HEK293 (cell line): ENCODE results near the gene RGMA.

ENCODE experiments used
- CTCF ChIA-PET: fragments of 350-600 bp; formaldehyde crosslinking; extraction: SDS; loops from one replicate; lab custom pipeline; 2021; ENCODE audit warnings: antibody characterized with exemption; lab: Yijun Ruan, JAX
- POLR2A ChIA-PET: fragments of 300-600 bp; formaldehyde crosslinking; extraction: SDS; loops from one replicate; lab custom pipeline; 2020; ENCODE audit warnings: antibody characterized with exemption, inconsistent platforms; lab: Yijun Ruan, JAX
- H3K27ac ChIP-seq: fragments of 200-500 bp; sonication (Bioruptor generic); 2 replicates; pipeline ENCODE4 v1.5.1; 2014; ENCODE audit warnings: low read depth, low read length, control low read depth, inconsistent platforms; ENCODE audit errors: extremely low read depth
- H3K36me3 ChIP-seq, 2 experiments: fragments of 200-500 bp in 1 of 2; sonication (Bioruptor generic) in 1 of 2; 1 replicate in 1 of 2; 2 replicates in 1 of 2; pipeline ENCODE4 v1.5.1; 2014 to 2017; ENCODE audit warnings: inconsistent platforms in 2 of 2, low read length in 2 of 2; ENCODE audit not compliant: control insufficient read depth in 2 of 2, insufficient read depth in 1 of 2
- H3K4me1 ChIP-seq: fragments of 200-500 bp; sonication (Bioruptor generic); 2 replicates; pipeline ENCODE4 v1.5.1; 2014; ENCODE audit warnings: mild to moderate bottlenecking, low read length, inconsistent platforms; ENCODE audit not compliant: control insufficient read depth, insufficient read depth
- H3K4me3 ChIP-seq: 2 replicates; pipeline ENCODE4 v1.5.1; 2011; ENCODE audit warnings: low read depth, mild to moderate bottlenecking, control low read depth, low read length, moderate library complexity
- H3K9me3 ChIP-seq: fragments of 200-500 bp; sonication (Bioruptor generic); 2 replicates; pipeline ENCODE4 v1.5.1; 2014; ENCODE audit warnings: low read depth, low read length, inconsistent platforms; ENCODE audit not compliant: control insufficient read depth, insufficient read depth
- KLF9 ChIP-seq: fragments of 450-650 bp; formaldehyde crosslinking; IDR thresholded peaks from 2 replicates; pipeline ENCODE4 v1.5.1; 2016; ENCODE audit warnings: missing biosample characterization, missing genetic modification characterization, low read depth
- RBAK ChIP-seq: fragments of 450-650 bp; formaldehyde crosslinking; IDR thresholded peaks from 2 replicates; pipeline ENCODE4 v1.5.1; 2016; ENCODE audit warnings: missing biosample characterization, missing genetic modification characterization
- SCRT1 ChIP-seq: fragments of 450-650 bp; formaldehyde crosslinking; IDR thresholded peaks from 2 replicates; pipeline ENCODE4 v1.5.1; 2016; ENCODE audit warnings: missing biosample characterization, missing genetic modification characterization, borderline replicate concordance
- SCRT2 ChIP-seq: fragments of 450-650 bp; formaldehyde crosslinking; IDR thresholded peaks from 2 replicates; pipeline ENCODE4 v1.5.1; 2016; ENCODE audit warnings: missing biosample characterization, missing genetic modification characterization
- SETDB1 ChIP-seq: IDR thresholded peaks from one replicate; pipeline ENCODE4 v1.6.1; 2017; ENCODE audit warnings: mild to moderate bottlenecking, low read length, moderate library complexity, mixed read lengths; ENCODE audit not compliant: insufficient read length
- SP7 ChIP-seq: fragments of 450-650 bp; formaldehyde crosslinking; IDR thresholded peaks from 2 replicates; pipeline ENCODE4 v1.5.1; 2016; ENCODE audit warnings: missing biosample characterization, missing genetic modification characterization
- ZBTB48 ChIP-seq: fragments of 450-650 bp; formaldehyde crosslinking; IDR thresholded peaks from 2 replicates; pipeline ENCODE4 v1.5.1; 2016; ENCODE audit warnings: missing biosample characterization, missing genetic modification characterization
- ZFP69B ChIP-seq: fragments of 450-650 bp; formaldehyde crosslinking; IDR thresholded peaks from 2 replicates; pipeline ENCODE4 v1.5.1; 2016; ENCODE audit warnings: missing biosample characterization, missing genetic modification characterization
- ZNF184 ChIP-seq: fragments of 450-650 bp; IDR thresholded peaks from 2 replicates; pipeline ENCODE4 v1.5.1; 2018; ENCODE audit warnings: missing biosample characterization, mild to moderate bottlenecking, missing genetic modification characterization
- ZNF214 ChIP-seq: fragments of 450-650 bp; formaldehyde crosslinking; IDR thresholded peaks from 2 replicates; pipeline ENCODE4 v1.5.1; 2017; ENCODE audit warnings: missing biosample characterization, mild to moderate bottlenecking, missing genetic modification characterization, borderline replicate concordance
- ZNF335 ChIP-seq: fragments of 450-650 bp; formaldehyde crosslinking; conservative IDR thresholded peaks from 2 replicates; pipeline ENCODE4 v1.5.1; 2016; ENCODE audit warnings: missing biosample characterization, missing genetic modification characterization
- ZNF561 ChIP-seq: fragments of 450-650 bp; IDR thresholded peaks from 2 replicates; pipeline ENCODE4 v1.5.1; 2018; ENCODE audit warnings: missing biosample characterization, missing genetic modification characterization, borderline replicate concordance
- ZSCAN30 ChIP-seq: fragments of 450-650 bp; IDR thresholded peaks from 2 replicates; pipeline ENCODE4 v1.5.1; 2018; ENCODE audit warnings: missing biosample characterization, mild to moderate bottlenecking, missing genetic modification characterization, moderate library complexity
- TF ChIP-seq, protein P1 (sequence below): fragments of 450-650 bp; formaldehyde crosslinking; IDR thresholded peaks from 2 replicates; pipeline ENCODE4 v1.5.1; 2016; ENCODE audit warnings: missing biosample characterization, missing genetic modification characterization
- TF ChIP-seq, protein P2 (sequence below): fragments of 450-650 bp; formaldehyde crosslinking; IDR thresholded peaks from 2 replicates; pipeline ENCODE4 v1.5.1; 2016; ENCODE audit warnings: missing biosample characterization, missing genetic modification characterization
- TF ChIP-seq, protein P3 (sequence below): fragments of 450-650 bp; formaldehyde crosslinking; IDR thresholded peaks from 2 replicates; pipeline ENCODE4 v1.5.1; 2016; ENCODE audit warnings: missing biosample characterization, missing genetic modification characterization
- TF ChIP-seq, protein P4 (sequence below): fragments of 450-650 bp; formaldehyde crosslinking; IDR thresholded peaks from 2 replicates; pipeline ENCODE4 v1.5.0; 2017; ENCODE audit warnings: missing biosample characterization, missing genetic modification characterization, borderline replicate concordance

The RGMA gene

DNA sequence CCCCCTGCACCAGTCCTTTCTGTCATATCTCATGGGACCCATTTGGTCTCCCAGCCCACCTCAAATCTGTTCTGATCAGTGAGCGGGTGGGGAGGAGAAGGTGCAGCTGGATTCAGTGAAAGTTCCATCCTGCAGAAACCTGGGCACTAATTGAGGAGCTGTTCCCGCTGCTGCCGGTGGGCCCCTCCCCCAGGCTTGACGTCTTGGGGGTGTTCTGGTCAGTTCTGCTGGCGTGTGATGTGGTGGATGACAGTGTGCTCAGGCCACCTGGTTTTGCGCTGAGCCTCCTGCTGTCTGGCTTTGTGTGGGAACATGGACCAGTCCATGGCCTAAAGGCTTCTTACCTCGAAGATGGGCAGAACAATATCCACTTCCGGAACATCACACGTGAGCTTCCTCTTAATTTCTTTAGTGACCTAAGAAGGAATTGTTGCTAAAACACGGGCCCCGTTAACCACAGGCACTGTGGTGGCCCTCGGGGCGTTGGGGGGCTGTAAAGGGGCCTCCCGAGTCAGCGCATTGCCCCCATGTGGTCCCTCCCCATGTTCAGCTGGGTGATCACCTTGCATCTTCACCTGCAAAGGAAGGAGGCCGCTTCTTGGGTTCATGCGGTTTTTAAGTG lies 59.7 kb downstream of the RGMA start:
- H3K27ac ChIP-seq: no peak overlapping the region
- no peaks in the 10 kb centered on the region for H3K4me1 ChIP-seq
- POLR2A ChIA-PET: interaction anchor here (1.5 kb wide), 1 partner anchor 58 kb away, joined by 3 read pairs; no protein-coding TSS in a partner anchor
- H3K4me3 ChIP-seq: no peak overlapping the region
- no peak for TF ChIP-seq KLF9 (tag by site-specific recombination)
- no peak for TF ChIP-seq SETDB1
- no peak for TF ChIP-seq ZNF335 (tag by site-specific recombination)
- TF ChIP-seq, protein P1, sequence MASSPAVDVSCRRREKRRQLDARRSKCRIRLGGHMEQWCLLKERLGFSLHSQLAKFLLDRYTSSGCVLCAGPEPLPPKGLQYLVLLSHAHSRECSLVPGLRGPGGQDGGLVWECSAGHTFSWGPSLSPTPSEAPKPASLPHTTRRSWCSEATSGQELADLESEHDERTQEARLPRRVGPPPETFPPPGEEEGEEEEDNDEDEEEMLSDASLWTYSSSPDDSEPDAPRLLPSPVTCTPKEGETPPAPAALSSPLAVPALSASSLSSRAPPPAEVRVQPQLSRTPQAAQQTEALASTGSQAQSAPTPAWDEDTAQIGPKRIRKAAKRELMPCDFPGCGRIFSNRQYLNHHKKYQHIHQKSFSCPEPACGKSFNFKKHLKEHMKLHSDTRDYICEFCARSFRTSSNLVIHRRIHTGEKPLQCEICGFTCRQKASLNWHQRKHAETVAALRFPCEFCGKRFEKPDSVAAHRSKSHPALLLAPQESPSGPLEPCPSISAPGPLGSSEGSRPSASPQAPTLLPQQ (tag by site-specific recombination): peak; percentile 57; the same call in 1 of the 2 replicates
- TF ChIP-seq ZFP69B (tag by site-specific recombination): peak; percentile 62; the same call in 1 of the 2 replicates
- no peak for TF ChIP-seq RBAK (tag by site-specific recombination)
- TF ChIP-seq SP7 (tag by site-specific recombination): no peak
- TF ChIP-seq ZSCAN30 (tag by site-specific recombination): no peak
- 0 out of 2 replicates have a peak, but pooled peaks have one; percentile 30 for TF ChIP-seq SCRT2 (tag by site-specific recombination)
- TF ChIP-seq, protein P2, sequence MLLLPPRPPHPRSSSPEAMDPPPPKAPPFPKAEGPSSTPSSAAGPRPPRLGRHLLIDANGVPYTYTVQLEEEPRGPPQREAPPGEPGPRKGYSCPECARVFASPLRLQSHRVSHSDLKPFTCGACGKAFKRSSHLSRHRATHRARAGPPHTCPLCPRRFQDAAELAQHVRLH (tag by site-specific recombination): no peak
- peaks cover 16 to 33% of the 10 kb centered on the region in 2 experiments for H3K36me3 ChIP-seq
- CTCF ChIA-PET: interaction anchor here (0.5 to 8.4 kb wide), 22 partner anchors 12 to 1294 kb away, joined by 3 to 147 read pairs (median 4); no protein-coding TSS in a partner anchor
- H3K9me3 ChIP-seq: no peaks in the 10 kb centered on the region

DNA sequence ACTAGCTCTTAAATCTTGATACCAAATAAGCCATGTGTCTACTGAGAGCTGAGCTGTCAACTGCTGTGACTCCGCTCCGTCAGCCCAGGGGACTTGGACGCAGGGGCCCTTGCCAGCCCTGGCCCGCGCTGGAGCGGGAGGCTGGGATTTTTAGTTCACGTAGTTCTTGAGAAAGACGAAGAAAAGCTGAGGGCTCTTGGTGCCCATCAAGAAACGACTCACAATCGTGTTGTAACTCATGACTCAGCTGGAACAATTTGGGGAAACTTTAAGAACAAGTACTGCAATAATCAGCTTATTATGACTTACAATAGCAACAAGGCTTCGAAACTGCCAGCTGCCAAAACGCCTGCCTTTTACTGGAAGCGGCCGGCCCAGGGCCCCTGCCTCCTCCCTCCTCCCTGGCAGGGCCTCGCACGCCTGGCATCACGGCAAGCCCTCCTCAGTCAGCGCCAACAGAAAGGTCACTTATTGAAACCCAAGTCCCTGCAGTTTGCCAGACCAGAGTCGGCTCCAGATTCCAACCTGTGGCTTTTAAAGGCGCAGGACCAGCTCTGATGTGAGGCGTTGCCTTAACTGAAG lies 60.3 kb downstream of the RGMA start:
- POLR2A ChIA-PET: interaction anchor here (0.6 kb wide), 1 partner anchor 292 kb away, joined by 6 read pairs; no protein-coding TSS in a partner anchor
- H3K4me1 ChIP-seq: no peaks in the 10 kb centered on the region
- CTCF ChIA-PET: interaction anchor here (0.5 to 8.4 kb wide), 12 partner anchors 8 to 1099 kb away, joined by 3 to 147 read pairs (median 4); partner anchors contain the start of gene RGMA
- H3K36me3 ChIP-seq: peaks cover 20 to 39% of the 10 kb centered on the region in 2 experiments
- H3K27ac ChIP-seq: no peak overlapping the region
- no peaks in the 10 kb centered on the region for H3K9me3 ChIP-seq
- peak; percentile 67; the same call in 1 of the 2 replicates for TF ChIP-seq SCRT1
- TF ChIP-seq, protein P3, sequence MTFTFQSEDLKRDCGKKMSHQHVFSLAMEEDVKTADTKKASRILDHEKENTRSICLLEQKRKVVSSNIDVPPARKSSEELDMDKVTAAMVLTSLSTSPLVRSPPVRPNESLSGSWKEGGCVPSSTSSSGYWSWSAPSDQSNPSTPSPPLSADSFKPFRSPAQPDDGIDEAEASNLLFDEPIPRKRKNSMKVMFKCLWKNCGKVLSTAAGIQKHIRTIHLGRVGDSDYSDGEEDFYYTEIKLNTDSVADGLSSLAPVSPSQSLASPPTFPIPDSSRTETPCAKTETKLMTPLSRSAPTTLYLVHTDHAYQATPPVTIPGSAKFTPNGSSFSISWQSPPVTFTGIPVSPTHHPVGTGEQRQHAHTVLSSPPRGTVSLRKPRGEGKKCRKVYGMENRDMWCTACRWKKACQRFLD (tag by site-specific recombination): no peak
- TF ChIP-seq ZNF214 (tag by site-specific recombination): no peak
- peak; percentile 81 for TF ChIP-seq SCRT2 (tag by site-specific recombination)
- TF ChIP-seq, all 188 proteins: peak for 2
- no peak overlapping the region for H3K4me3 ChIP-seq

DNA sequence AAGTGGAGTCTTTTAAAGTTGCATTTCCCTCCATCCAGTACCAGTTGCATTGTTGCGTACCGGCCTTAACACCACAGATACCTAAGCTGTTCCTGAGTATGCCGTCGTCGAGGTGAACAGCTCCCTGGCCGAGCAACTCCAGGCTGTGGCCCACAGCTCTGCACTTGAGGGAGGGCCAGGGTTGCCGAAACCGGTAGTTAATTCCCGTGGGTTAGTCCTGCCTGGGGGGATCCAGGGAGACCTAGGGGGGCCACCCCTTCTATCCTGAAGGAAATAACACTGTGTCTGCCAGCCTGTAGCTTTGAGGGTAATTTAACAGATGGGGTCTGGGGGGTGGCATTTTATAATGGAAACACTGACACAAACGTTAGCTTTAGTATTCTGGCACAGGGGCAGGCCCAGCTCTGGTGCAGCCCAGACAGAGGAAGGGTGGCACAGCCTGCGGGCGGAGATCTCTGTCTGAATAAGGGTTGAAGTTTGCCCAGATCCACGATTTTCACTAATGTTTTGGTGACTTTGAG lies 60.8 kb downstream of the RGMA start:
- peaks cover 26 to 44% of the 10 kb centered on the region in 2 experiments for H3K36me3 ChIP-seq
- TF ChIP-seq ZNF561 (tag by site-specific recombination) (no peak), ZNF184 (tag by site-specific recombination) (no peak), SCRT1 (no peak), ZBTB48 (tag by site-specific recombination) (no peak)
- TF ChIP-seq, protein P4, sequence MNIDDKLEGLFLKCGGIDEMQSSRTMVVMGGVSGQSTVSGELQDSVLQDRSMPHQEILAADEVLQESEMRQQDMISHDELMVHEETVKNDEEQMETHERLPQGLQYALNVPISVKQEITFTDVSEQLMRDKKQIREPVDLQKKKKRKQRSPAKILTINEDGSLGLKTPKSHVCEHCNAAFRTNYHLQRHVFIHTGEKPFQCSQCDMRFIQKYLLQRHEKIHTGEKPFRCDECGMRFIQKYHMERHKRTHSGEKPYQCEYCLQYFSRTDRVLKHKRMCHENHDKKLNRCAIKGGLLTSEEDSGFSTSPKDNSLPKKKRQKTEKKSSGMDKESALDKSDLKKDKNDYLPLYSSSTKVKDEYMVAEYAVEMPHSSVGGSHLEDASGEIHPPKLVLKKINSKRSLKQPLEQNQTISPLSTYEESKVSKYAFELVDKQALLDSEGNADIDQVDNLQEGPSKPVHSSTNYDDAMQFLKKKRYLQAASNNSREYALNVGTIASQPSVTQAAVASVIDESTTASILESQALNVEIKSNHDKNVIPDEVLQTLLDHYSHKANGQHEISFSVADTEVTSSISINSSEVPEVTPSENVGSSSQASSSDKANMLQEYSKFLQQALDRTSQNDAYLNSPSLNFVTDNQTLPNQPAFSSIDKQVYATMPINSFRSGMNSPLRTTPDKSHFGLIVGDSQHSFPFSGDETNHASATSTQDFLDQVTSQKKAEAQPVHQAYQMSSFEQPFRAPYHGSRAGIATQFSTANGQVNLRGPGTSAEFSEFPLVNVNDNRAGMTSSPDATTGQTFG (tag by site-specific recombination): no peak
- no peaks in the 10 kb centered on the region for H3K9me3 ChIP-seq
- no peak overlapping the region for H3K27ac ChIP-seq
- no peaks in the 10 kb centered on the region for H3K4me1 ChIP-seq
- ChIA-PET POLR2A (interaction anchor here (0.6 kb wide), 1 partner anchor 293 kb away, joined by 6 read pairs; no protein-coding TSS in a partner anchor), CTCF (interaction anchor here (0.6 to 8.4 kb wide), 12 partner anchors 8 to 1100 kb away, joined by 3 to 147 read pairs (median 4); partner anchors contain the start of gene RGMA)
- no peak overlapping the region for H3K4me3 ChIP-seq
